ENCODE results near the gene ZNF469. TPM values are rescaled to one million over a fixed set of nuclear protein-coding genes. Genes with fewer than 3 reads are reported as not detected.

ZNF469 gene
- total RNA-seq, 3 donors from 2014 or later (not counting 1 experiment from before 2014, with no cell fraction given): 4.5 to 5.8 (median 4.9) TPM

DNA sequence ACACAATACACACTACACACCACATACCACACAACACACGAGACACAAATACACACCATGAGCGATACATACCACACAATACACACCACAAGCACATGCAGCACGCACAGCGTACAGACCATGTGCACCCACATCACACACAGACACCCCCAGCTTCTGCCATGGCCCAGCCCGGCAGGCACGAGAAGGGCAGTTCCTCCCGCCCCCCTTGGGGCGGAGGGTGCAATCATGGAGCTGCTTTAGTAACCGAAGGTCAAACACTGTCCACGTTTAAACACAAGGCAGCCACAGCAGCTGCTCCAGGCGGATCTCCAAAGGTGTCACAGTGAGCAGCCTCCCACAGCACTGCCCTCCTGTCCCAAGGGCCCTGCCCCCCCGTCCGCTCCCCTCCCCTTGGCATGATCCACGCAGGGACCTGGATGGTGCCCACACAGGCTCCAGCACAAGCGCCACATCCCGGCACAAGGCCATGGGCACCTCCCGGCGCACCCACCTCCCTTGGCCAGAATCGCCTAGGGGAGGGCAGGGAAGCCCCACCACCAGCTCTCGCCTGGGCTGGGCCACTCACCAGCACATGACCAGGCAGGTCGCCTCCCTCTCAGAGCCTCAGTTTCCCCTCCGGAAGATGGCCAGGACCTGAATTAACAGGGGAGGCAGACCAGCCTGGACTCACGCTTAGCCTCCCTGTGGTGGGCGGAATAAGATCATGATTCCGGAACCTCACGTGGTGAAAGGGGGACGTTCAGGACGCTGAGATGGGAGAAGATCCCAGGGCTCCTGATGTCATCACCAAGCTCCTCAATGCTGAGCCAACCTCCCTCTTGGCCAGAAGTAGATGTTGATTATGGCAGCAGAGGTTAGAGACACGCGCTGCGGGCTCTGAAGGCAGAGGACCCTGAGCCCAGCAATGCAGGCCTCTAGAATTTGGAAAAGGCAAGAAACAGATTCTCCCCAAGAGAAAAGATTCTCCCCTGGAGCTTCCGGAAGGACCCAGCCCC, 32.6 kb upstream of the ZNF469 start:
- WGBS (ENCODE audit: insufficient coverage): 93% methylated on average over 32 of the region's 32 CpGs
- Histone ChIP-seq H3K4me1 (ENCODE audit: control insufficient read depth, insufficient read depth, low read length) (peaks cover 8% of the 10 kb centered on the region), H3K4me3 (ENCODE audit: low read length) (no peak overlapping the region), H3K27me3 (ENCODE audit: control insufficient read depth, insufficient read depth, low read length) (no peaks in the 10 kb centered on the region), H3K27ac (ENCODE audit: low read length) (no peak overlapping the region), H3K36me3 (ENCODE audit: control insufficient read depth, insufficient read depth, low read length) (no peaks in the 10 kb centered on the region), H3K9me3 (ENCODE audit: control insufficient read depth, insufficient read depth, low read length) (no peaks in the 10 kb centered on the region)
- no peak for TF ChIP-seq CTCF (IDR thresholded peaks at IDR 0.05)
- Mint-ChIP-seq H3K27me3 (ENCODE audit: low read depth in 2 of 2) (peaks cover 0 to 3% of the 10 kb centered on the region in 2 donors), H3K27ac (no peak overlapping the region), H3K4me1 (peaks cover 0 to 13% of the 10 kb centered on the region in 2 donors), H3K9me3 (no peaks in the 10 kb centered on the region), H3K36me3 (no peaks in the 10 kb centered on the region), H3K4me3 (no peak overlapping the region)
- ATAC-seq (no peak), DNase-seq (no peak)
- intact Hi-C loops (cut with micrococcal nuclease): no loop called here

DNA sequence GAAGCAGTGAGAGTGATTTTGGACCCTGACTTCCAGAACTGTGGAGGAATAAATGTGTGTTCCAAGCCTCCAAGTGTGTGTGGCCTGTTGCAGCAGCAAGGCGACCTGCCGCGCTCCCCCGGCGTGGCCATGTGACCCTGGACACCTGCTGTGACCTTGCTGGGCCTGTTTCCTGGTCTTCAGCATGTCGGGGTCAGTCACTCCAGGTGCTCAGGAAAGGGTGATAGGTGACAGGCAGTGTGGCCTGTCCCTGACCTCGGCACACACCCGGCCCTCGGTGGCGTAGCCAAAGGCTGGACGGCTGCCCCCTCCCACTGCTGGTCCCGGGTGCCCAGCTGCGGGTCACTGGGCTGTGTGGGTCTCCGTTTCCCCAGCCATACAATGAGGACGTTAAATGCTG, 31.8 kb upstream of the ZNF469 start:
- H3K4me1 Mint-ChIP-seq: peaks cover 0 to 13% of the 10 kb centered on the region in 2 donors
- H3K4me3 Mint-ChIP-seq: no peak overlapping the region
- intact Hi-C loops (cut with micrococcal nuclease): no loop called here
- no peak for TF ChIP-seq CTCF (IDR thresholded peaks at IDR 0.05)
- no peaks in the 10 kb centered on the region for H3K9me3 ChIP-seq (ENCODE audit: control insufficient read depth, insufficient read depth, low read length)
- H3K36me3 Mint-ChIP-seq: no peaks in the 10 kb centered on the region
- H3K4me1 ChIP-seq (ENCODE audit: control insufficient read depth, insufficient read depth, low read length): peaks cover 8% of the 10 kb centered on the region
- no peak overlapping the region for H3K27ac Mint-ChIP-seq
- H3K27ac ChIP-seq (ENCODE audit: low read length): no peak overlapping the region
- peaks cover 0 to 3% of the 10 kb centered on the region in 2 donors for H3K27me3 Mint-ChIP-seq (ENCODE audit: low read depth in 2 of 2)
- 84% methylated on average over 15 of the region's 15 CpGs for WGBS (ENCODE audit: insufficient coverage)
- ATAC-seq (no peak), DNase-seq (no peak)
- no peaks in the 10 kb centered on the region for H3K9me3 Mint-ChIP-seq
- H3K4me3 ChIP-seq (ENCODE audit: low read length): no peak overlapping the region
- H3K36me3 ChIP-seq (ENCODE audit: control insufficient read depth, insufficient read depth, low read length): no peaks in the 10 kb centered on the region
- H3K27me3 ChIP-seq (ENCODE audit: control insufficient read depth, insufficient read depth, low read length): no peaks in the 10 kb centered on the region

GRCh38 chr16:88351491-88352101, 31.2 kb upstream of the ZNF469 start:
- H3K9me3 Mint-ChIP-seq: no peaks in the 10 kb centered on the region
- no peaks in the 10 kb centered on the region for H3K9me3 ChIP-seq (ENCODE audit: control insufficient read depth, insufficient read depth, low read length)
- no peak for ATAC-seq

More at GRCh38 chr16:88351491-88352101, 31.2 kb upstream of the ZNF469 start:
- no peak overlapping the region for H3K27ac Mint-ChIP-seq
- WGBS (ENCODE audit: insufficient coverage): 86% methylated on average over 30 of the region's 30 CpGs
- H3K27me3 Mint-ChIP-seq (ENCODE audit: low read depth in 2 of 2): peaks cover 0 to 3% of the 10 kb centered on the region in 2 donors
- Histone ChIP-seq H3K27me3 (ENCODE audit: control insufficient read depth, insufficient read depth, low read length) (no peaks in the 10 kb centered on the region), H3K36me3 (ENCODE audit: control insufficient read depth, insufficient read depth, low read length) (no peaks in the 10 kb centered on the region), H3K27ac (ENCODE audit: low read length) (no peak overlapping the region), H3K4me1 (ENCODE audit: control insufficient read depth, insufficient read depth, low read length) (peaks cover 8% of the 10 kb centered on the region), H3K4me3 (ENCODE audit: low read length) (no peak overlapping the region)
- H3K36me3 Mint-ChIP-seq: no peaks in the 10 kb centered on the region
- H3K4me1 Mint-ChIP-seq: peaks cover 0 to 13% of the 10 kb centered on the region in 2 donors
- intact Hi-C loops (cut with micrococcal nuclease): no loop called here
- no peak for DNase-seq
- no peak overlapping the region for H3K4me3 Mint-ChIP-seq
- TF ChIP-seq CTCF (IDR thresholded peaks at IDR 0.05): no peak

Data from natural killer cell (primary cell).